ENCODE data around the gene FOXP1. TPM values are rescaled to one million over a fixed set of nuclear protein-coding genes. Genes with fewer than 3 reads are reported as not detected.

FOXP1 gene
- total RNA-seq, 1 experiment from 2014 or later: 75.3 TPM

DNA sequence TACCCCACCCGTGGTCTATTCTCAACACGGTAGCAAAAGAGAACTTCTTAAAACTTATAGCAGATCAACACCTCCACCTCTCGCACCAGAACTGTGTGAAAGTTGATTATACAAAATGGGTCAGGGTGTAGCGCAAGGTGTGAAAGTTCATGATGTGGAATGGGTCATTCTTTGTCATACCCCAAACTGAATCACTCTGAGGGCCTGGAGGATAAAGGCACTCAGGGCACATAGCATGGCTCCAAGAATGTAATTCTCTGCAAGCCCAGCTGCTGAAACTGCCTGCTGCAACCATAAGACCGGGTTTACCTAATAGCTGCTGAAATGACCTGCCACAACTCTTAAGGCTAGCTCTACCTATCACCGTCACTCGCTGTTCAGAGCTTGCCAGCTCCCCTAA lies 70.0 kb downstream of the FOXP1 start:
- Mint-ChIP-seq H3K4me1 (peaks cover 25 to 29% of the 10 kb centered on the region in 2 experiments), H3K9me3 (no peaks in the 10 kb centered on the region), H3K27ac (no peak overlapping the region), H3K36me3 (ENCODE audit: insufficient read depth in 1 of 3, low read depth in 3 of 3) (no peaks in the 10 kb centered on the region), H3K4me3 (no peak overlapping the region), H3K27me3 (ENCODE audit: low read depth) (no peaks in the 10 kb centered on the region)
- Histone ChIP-seq H3K56ac (ENCODE audit: insufficient read length, low read depth, low read length) (no peak overlapping the region), H3K9ac (ENCODE audit: extremely low read depth, insufficient read length, low read length) (no peak overlapping the region), H2AK5ac (ENCODE audit: insufficient read length, low read length) (no peak overlapping the region), H3K27me3 (ENCODE audit: insufficient read depth, low read length) (no peaks in the 10 kb centered on the region), H4K5ac (ENCODE audit: insufficient read length, low read depth, low read length) (no peak overlapping the region), H2BK120ac (ENCODE audit: low read depth, low read length, poor library complexity, severe bottlenecking) (no peak overlapping the region), H2BK12ac (ENCODE audit: insufficient read length, low read depth, low read length) (no peak overlapping the region), H3K79me1 (ENCODE audit: insufficient read depth, low read depth, low read length, poor library complexity, severe bottlenecking) (no peaks in the 10 kb centered on the region), H3K4me2 (ENCODE audit: insufficient read depth, insufficient read length, low read length) (no peak overlapping the region), H3K9me3 (ENCODE audit: control insufficient read depth, low read depth, low read length) (no peaks in the 10 kb centered on the region), H3K4ac (ENCODE audit: low read depth, low read length) (no peak overlapping the region), H3K27ac (ENCODE audit: insufficient read length, low read depth, low read length) (no peak overlapping the region), H3T11ph (ENCODE audit: low read length) (no peak overlapping the region), H4K20me1 (ENCODE audit: control insufficient read depth, insufficient read depth, insufficient read length) (no peaks in the 10 kb centered on the region), H2AFZ (ENCODE audit: low read length) (no peak overlapping the region), H4K8ac (replicated peaks; ENCODE audit: insufficient read length, low read depth, low read length) (no peak overlapping the region), H3K23me2 (ENCODE audit: insufficient read length, low read depth, low read length, poor library complexity, severe bottlenecking) (no peaks in the 10 kb centered on the region), H4K91ac (ENCODE audit: insufficient read length, low read depth, low read length) (no peak overlapping the region), H2BK5ac (ENCODE audit: insufficient read length, low read length) (no peak overlapping the region), H2BK15ac (ENCODE audit: low read depth, low read length) (no peak overlapping the region), H3K4me1 (ENCODE audit: insufficient read depth, low read length) (0 out of 2 replicates have a peak, but pooled peaks cover 3% of the 10 kb centered on the region), H3K14ac (ENCODE audit: insufficient read depth, low read length) (no peak overlapping the region), H3K18ac (ENCODE audit: insufficient read length, low read depth, low read length) (no peak overlapping the region), H2BK20ac (ENCODE audit: low read depth, low read length, poor library complexity, severe bottlenecking) (no peak overlapping the region), H3K23ac (ENCODE audit: insufficient read length, low read depth, low read length) (no peak overlapping the region), H3K79me2 (ENCODE audit: insufficient read depth, low read length) (no peaks in the 10 kb centered on the region)
- TF ChIP-seq, protein P1, sequence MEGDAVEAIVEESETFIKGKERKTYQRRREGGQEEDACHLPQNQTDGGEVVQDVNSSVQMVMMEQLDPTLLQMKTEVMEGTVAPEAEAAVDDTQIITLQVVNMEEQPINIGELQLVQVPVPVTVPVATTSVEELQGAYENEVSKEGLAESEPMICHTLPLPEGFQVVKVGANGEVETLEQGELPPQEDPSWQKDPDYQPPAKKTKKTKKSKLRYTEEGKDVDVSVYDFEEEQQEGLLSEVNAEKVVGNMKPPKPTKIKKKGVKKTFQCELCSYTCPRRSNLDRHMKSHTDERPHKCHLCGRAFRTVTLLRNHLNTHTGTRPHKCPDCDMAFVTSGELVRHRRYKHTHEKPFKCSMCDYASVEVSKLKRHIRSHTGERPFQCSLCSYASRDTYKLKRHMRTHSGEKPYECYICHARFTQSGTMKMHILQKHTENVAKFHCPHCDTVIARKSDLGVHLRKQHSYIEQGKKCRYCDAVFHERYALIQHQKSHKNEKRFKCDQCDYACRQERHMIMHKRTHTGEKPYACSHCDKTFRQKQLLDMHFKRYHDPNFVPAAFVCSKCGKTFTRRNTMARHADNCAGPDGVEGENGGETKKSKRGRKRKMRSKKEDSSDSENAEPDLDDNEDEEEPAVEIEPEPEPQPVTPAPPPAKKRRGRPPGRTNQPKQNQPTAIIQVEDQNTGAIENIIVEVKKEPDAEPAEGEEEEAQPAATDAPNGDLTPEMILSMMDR (conservative IDR thresholded peaks at IDR 0.05): no peak
- DNase-seq: no peak
- no CpG with 5 or more reads among the region's 7 CpGs for WGBS (ENCODE audit: extremely low coverage, insufficient read length, low lambda C conversion rate)

Data from H9 (cell line).